Measurements from ENCODE around the gene TMED7.
"Not testable (repeated sequence)": the region's sequence is repeated elsewhere in the genome, so short reads cannot be mapped to it uniquely, and the experiment has no call there.

The TMED7 gene

GRCh38 chr5:115649541-115649940 lies 23.7 kb upstream of the TMED7 start:
- no peaks in the 10 kb centered on the region for H3K79me2 ChIP-seq (ENCODE audit: insufficient read depth, low read length)
- no peaks in the 10 kb centered on the region for H3K36me3 ChIP-seq (ENCODE audit: insufficient read depth, low read length)
- no peaks in the 10 kb centered on the region for H4K20me1 ChIP-seq (ENCODE audit: insufficient read depth, low read length)
- peaks cover 11% of the 10 kb centered on the region for H3K27me3 ChIP-seq (ENCODE audit: insufficient read depth, low read length, poor library complexity)
- TF ChIP-seq EZH2 (IDR thresholded peaks at IDR 0.05; ENCODE audit: borderline replicate concordance, low read depth, low read length, severe bottlenecking) (no peak), CTCF (IDR thresholded peaks at IDR 0.05; ENCODE audit: borderline replicate concordance, extremely low read depth, low read length, poor library complexity, severe bottlenecking) (no peak)
- no peak overlapping the region for H2AFZ ChIP-seq (ENCODE audit: low read depth, low read length)
- no peak overlapping the region for H3K27ac ChIP-seq (ENCODE audit: low read length)
- no peak overlapping the region for H3K4me3 ChIP-seq (ENCODE audit: low read depth in 1 of 2, low read length in 2 of 2)
- DNase-seq (no peak), ATAC-seq (ENCODE audit: insufficient read depth, low read depth) (no peak)
- H3K9ac ChIP-seq (ENCODE audit: low read depth, low read length), result no peak overlapping the region
- no peak overlapping the region for H3K4me2 ChIP-seq (ENCODE audit: insufficient read depth, low read length)
- H3K9me3 ChIP-seq (ENCODE audit: insufficient read depth, low read length, severe bottlenecking), result no peaks in the 10 kb centered on the region
- H3K4me1 ChIP-seq (ENCODE audit: insufficient read depth, low read length), result no peaks in the 10 kb centered on the region

GRCh38 chr5:115648056-115648455 lies 22.2 kb upstream of the TMED7 start:
- no peak overlapping the region for H3K4me3 ChIP-seq (ENCODE audit: low read depth in 1 of 2, low read length in 2 of 2)
- DNase-seq (no peak), ATAC-seq (ENCODE audit: insufficient read depth, low read depth) (no peak)
- H4K20me1 ChIP-seq (ENCODE audit: insufficient read depth, low read length), result no peaks in the 10 kb centered on the region
- no peak overlapping the region for H3K4me2 ChIP-seq (ENCODE audit: insufficient read depth, low read length)
- H2AFZ ChIP-seq (ENCODE audit: low read depth, low read length), result no peak overlapping the region
- H3K27me3 ChIP-seq (ENCODE audit: insufficient read depth, low read length, poor library complexity), result peaks cover 19% of the 10 kb centered on the region
- no peaks in the 10 kb centered on the region for H3K4me1 ChIP-seq (ENCODE audit: insufficient read depth, low read length)
- no peaks in the 10 kb centered on the region for H3K9me3 ChIP-seq (ENCODE audit: insufficient read depth, low read length, severe bottlenecking)
- H3K27ac ChIP-seq (ENCODE audit: low read length), result no peak overlapping the region
- no peaks in the 10 kb centered on the region for H3K36me3 ChIP-seq (ENCODE audit: insufficient read depth, low read length)
- no peak overlapping the region for H3K9ac ChIP-seq (ENCODE audit: low read depth, low read length)
- no peaks in the 10 kb centered on the region for H3K79me2 ChIP-seq (ENCODE audit: insufficient read depth, low read length)
- TF ChIP-seq CTCF (IDR thresholded peaks at IDR 0.05; ENCODE audit: borderline replicate concordance, extremely low read depth, low read length, poor library complexity, severe bottlenecking) (no peak), EZH2 (IDR thresholded peaks at IDR 0.05; ENCODE audit: borderline replicate concordance, low read depth, low read length, severe bottlenecking) (no peak)

GRCh38 chr5:115645386-115645785 lies 19.6 kb upstream of the TMED7 start:
- ATAC-seq (ENCODE audit: insufficient read depth, low read depth); H3K36me3 ChIP-seq (ENCODE audit: insufficient read depth, low read length); H3K4me2 ChIP-seq (ENCODE audit: insufficient read depth, low read length); H4K20me1 ChIP-seq (ENCODE audit: insufficient read depth, low read length); H3K79me2 ChIP-seq (ENCODE audit: insufficient read depth, low read length); H3K9me3 ChIP-seq (ENCODE audit: insufficient read depth, low read length, severe bottlenecking); H3K4me3 ChIP-seq (ENCODE audit: low read depth in 1 of 2, low read length in 2 of 2); DNase-seq; H2AFZ ChIP-seq (ENCODE audit: low read depth, low read length); H3K4me1 ChIP-seq (ENCODE audit: insufficient read depth, low read length); H3K27ac ChIP-seq (ENCODE audit: low read length); H3K9ac ChIP-seq (ENCODE audit: low read depth, low read length): not testable (repeated sequence)
- H3K27me3 ChIP-seq (ENCODE audit: insufficient read depth, low read length, poor library complexity), result peaks cover 19% of the 10 kb centered on the region

- Histone ChIP-seq H4K20me1 (ENCODE audit: insufficient read depth, low read length) (no peaks in the 10 kb centered on the region), H3K27me3 (ENCODE audit: insufficient read depth, low read length, poor library complexity) (peaks cover 19% of the 10 kb centered on the region), H3K9me3 (ENCODE audit: insufficient read depth, low read length, severe bottlenecking) (no peaks in the 10 kb centered on the region), H3K27ac (ENCODE audit: low read length) (no peak overlapping the region), H3K4me1 (ENCODE audit: insufficient read depth, low read length) (no peaks in the 10 kb centered on the region), H3K36me3 (ENCODE audit: insufficient read depth, low read length) (no peaks in the 10 kb centered on the region), H2AFZ (ENCODE audit: low read depth, low read length) (no peak overlapping the region), H3K9ac (ENCODE audit: low read depth, low read length) (no peak overlapping the region), H3K79me2 (ENCODE audit: insufficient read depth, low read length) (no peaks in the 10 kb centered on the region), H3K4me3 (ENCODE audit: low read depth in 1 of 2, low read length in 2 of 2) (no peak overlapping the region), H3K4me2 (ENCODE audit: insufficient read depth, low read length) (no peak overlapping the region)
- DNase-seq (no peak), ATAC-seq (ENCODE audit: insufficient read depth, low read depth) (no peak)
- TF ChIP-seq CTCF (IDR thresholded peaks at IDR 0.05; ENCODE audit: borderline replicate concordance, extremely low read depth, low read length, poor library complexity, severe bottlenecking), result no peak
- no peak for TF ChIP-seq EZH2 (IDR thresholded peaks at IDR 0.05; ENCODE audit: borderline replicate concordance, low read depth, low read length, severe bottlenecking)
Observed at GRCh38 chr5:115644046-115644445, 18.2 kb upstream of the TMED7 start.

Measured in DND-41 (cell line).